Heart right ventricle (tissue), 16 donors: ENCODE results near the gene ULBP2. TPM values are rescaled to one million over a fixed set of nuclear protein-coding genes. Genes with fewer than 3 reads are reported as not detected.
"Not testable (repeated sequence)": the region's sequence is repeated elsewhere in the genome, so short reads cannot be mapped to it uniquely, and the experiment has no call there.

Experiments used
- ATAC-seq, 8 donors: fragments of 200-7000 bp; cut with Tn5 transposase; one replicate each; pipeline ENCODE4 v1.9.1; 2020; ENCODE audit warnings: mild to moderate bottlenecking in 8 of 8, moderate library complexity in 8 of 8, moderate number of reproducible peaks in 1 of 8
- DNase-seq, 2 donors: peaks; one replicate each; pipeline ENCODE4 v3.0.0-alpha.2; 2020
- H3K27ac ChIP-seq, 10 donors: fragments of 200-600 bp; sonication (generic) in 2 of 10; one replicate each; pipeline versions ENCODE4 v1.5.0 to v1.8.0; 2020 to 2022; ENCODE audit warnings: mild to moderate bottlenecking in 3 of 10
- H3K27me3 ChIP-seq, 7 donors: fragments of 200-600 bp; one replicate each; pipeline ENCODE4 v1.8.0; 2021 to 2022; ENCODE audit warnings: mild to moderate bottlenecking in 2 of 7
- H3K36me3 ChIP-seq, 9 donors: fragments of 200-600 bp; sonication (generic) in 1 of 9; one replicate each; pipeline versions ENCODE4 v1.5.0 to v1.8.0; 2020 to 2022; ENCODE audit warnings: mild to moderate bottlenecking in 2 of 9
- H3K4me1 ChIP-seq, 9 donors: fragments of 200-600 bp; sonication (generic) in 1 of 9; one replicate each; pipeline versions ENCODE4 v1.5.0 to v1.8.0; 2020 to 2022; ENCODE audit warnings: mild to moderate bottlenecking in 4 of 9
- H3K4me3 ChIP-seq, 10 donors: fragments of 200-600 bp; sonication (generic) in 2 of 10; one replicate each; pipeline versions ENCODE4 v1.5.0 to v1.8.0; 2020 to 2022; ENCODE audit warnings: mild to moderate bottlenecking in 7 of 10, moderate library complexity in 2 of 10
- H3K9me3 ChIP-seq, 11 donors: fragments of 200-600 bp in 10 of 11; sonication (generic) in 2 of 11; one replicate each; pipeline versions ENCODE4 v1.5.0 to v1.8.0; 2013 to 2022; ENCODE audit warnings: mild to moderate bottlenecking in 2 of 11, control low read depth in 1 of 11, moderate library complexity in 1 of 11
- CTCF ChIP-seq, 9 donors: fragments of 200-600 bp; sonication (generic) in 2 of 9; IDR thresholded peaks; one replicate each; pipeline versions ENCODE4 v1.5.0 to v1.8.0; 2021 to 2022; ENCODE audit warnings: antibody characterized with exemption in 9 of 9, mild to moderate bottlenecking in 5 of 9, moderate library complexity in 1 of 9
- WGBS, 2 donors: extraction: QIAGEN DNeasy Blood & Tissue Kit; methylation state at CpG; one replicate each; pipeline ENCODE4 v1.1.7; 2013; ENCODE audit warnings: inconsistent platforms in 1 of 2; 5-methylcytosine and 5-hydroxymethylcytosine counted together
- intact Hi-C, 10 donors: fragments of 100-400 bp; cut with DNase I; formaldehyde crosslinking; loops; one replicate each; pipeline versions ENCODE4 v1.11.1 to v1.14.2; 2022
- polyA plus RNA-seq, 2 donors: library from polyadenylated mRNA; stranded (reverse); fragments of 200-250 nt; gene quantifications; one replicate each; pipeline ENCODE4 v1.2.3, GENCODE V29; 2013
- total RNA-seq, 10 donors: library from RNA; stranded (reverse); fragmentation: NEBNext Ultra II Directional in 3 of 10; extraction: Animal tissue kit (Norgen Biotek cat#: 25700) in 3 of 10; gene quantifications; one replicate each; pipeline versions ENCODE4 v1.2.1 to v1.2.4, GENCODE V29; 2021 to 2023
- donor health status: Arrhythmogenic right ventricular cardiomyopathy.
- donor health status: ischemic (EF 13 %, LVEDD 7.1; RV severe dilation, severe dysfunction).
- donor health status: healthy with polysubstance abuse.
- donor health status: DM: no; HTN: yes; CAD: no.
- donor health status: DM: no; HTN: no; CAD: no.
- donor health status: ischemic (EF 25% LVEDD 6.9; RV normal size, moderate dysfunction).
- donor health status: ischemic (EF 25% LVEDD 5.7; RV mildly dilated, moderate dysfunction).
- donor health status: healthy.
- donor health status: DM: yes; HTN: yes; CAD: no.
- donor health status: Ischemic cardiomyopathy.
- donor health status: ischemic (EF 35%, LVEDD 5.7; RV mildly dilated, moderate dysfunction).
- donor health status: nonischemic (EF 11% LVEDD 7.7; RV severe dilation, severe dysfunction).
- donor health status: DM: yes; HTN: yes; CAD: no.
- donor health status: PGD.
- donor health status: ischemic (EF 29% LVEDD 5.4; RV normal size, mild dysfunction).
- donor health status: nonischemic (EF 23%, LVEDD 6.1; RV moderate dilation, normal function).

ULBP2 gene
- total and polyA plus RNA-seq, 12 donors, result 0.46 to 2.7 (median 1.1) TPM; not detected in 1

- Histone ChIP-seq H3K9me3 (peaks cover 0 to 14% (median 0%) of the 10 kb centered on the region in 11 donors), H3K27ac (no peak overlapping the region), H3K36me3 (no peaks in the 10 kb centered on the region), H3K27me3 (no peaks in the 10 kb centered on the region), H3K4me1 (peaks cover 0 to 13% (median 9%) of the 10 kb centered on the region in 9 donors), H3K4me3 (no peak overlapping the region)
- ATAC-seq, result no peak
- WGBS, 2 donors, result 97 to 99% methylated on average over 4 of the region's 4 CpGs
- intact Hi-C loops, result no loop called here
- DNase-seq, result no peak
- TF ChIP-seq CTCF (IDR thresholded peaks at IDR 0.05), result no peak
Measured at GRCh38 chr6:149906405-149906804, 35.4 kb upstream of the ULBP2 start.

GRCh38 chr6:149907317-149907716 is 34.5 kb upstream of the ULBP2 start:
- H3K9me3 ChIP-seq, result peaks cover 0 to 14% (median 0%) of the 10 kb centered on the region in 11 donors
- no peaks in the 10 kb centered on the region for H3K27me3 ChIP-seq
- no peak for DNase-seq
- no peaks in the 10 kb centered on the region for H3K36me3 ChIP-seq
- no peak overlapping the region for H3K27ac ChIP-seq
- H3K4me3 ChIP-seq, result no peak overlapping the region
- no peak for TF ChIP-seq CTCF (IDR thresholded peaks at IDR 0.05)
- ATAC-seq, result no peak
- H3K4me1 ChIP-seq, result peaks cover 0 to 13% (median 9%) of the 10 kb centered on the region in 9 donors
- 85 to 92% methylated on average over 2 of the region's 2 CpGs for WGBS, 2 donors
- intact Hi-C loops, result no loop called here

GRCh38 chr6:149908480-149908879 is 33.3 kb upstream of the ULBP2 start:
- WGBS, 2 donors, result 67 to 79% methylated on average over 4 of the region's 4 CpGs

GRCh38 chr6:149909701-149910470 is 31.9 kb upstream of the ULBP2 start:
- intact Hi-C loops, result loop anchor here in 1 of 10 donors (2.0 kb wide), 1 partner anchor 23 kb away; no protein-coding TSS in a partner anchor
- Histone ChIP-seq H3K4me3 (no peak overlapping the region), H3K4me1 (peaks cover 0 to 13% (median 9%) of the 10 kb centered on the region in 9 donors), H3K27ac (no peak overlapping the region), H3K9me3 (peaks cover 0 to 14% (median 0%) of the 10 kb centered on the region in 11 donors), H3K27me3 (no peaks in the 10 kb centered on the region), H3K36me3 (no peaks in the 10 kb centered on the region)
- DNase-seq (no peak), ATAC-seq (no peak)
- 78 to 95% methylated on average over 9 of the region's 9 CpGs for WGBS, 2 donors
- no peak for TF ChIP-seq CTCF (IDR thresholded peaks at IDR 0.05)

More at GRCh38 chr6:149908480-149908879, 33.3 kb upstream of the ULBP2 start:
- H3K4me3 ChIP-seq, H3K36me3 ChIP-seq, intact Hi-C loops, DNase-seq, H3K27ac ChIP-seq, ATAC-seq, H3K27me3 ChIP-seq: not testable (repeated sequence)
- peaks cover 0 to 14% (median 0%) of the 10 kb centered on the region in 11 donors for H3K9me3 ChIP-seq
- peaks cover 0 to 13% (median 9%) of the 10 kb centered on the region in 9 donors for H3K4me1 ChIP-seq

- WGBS, 2 donors, result 93 to 96% methylated on average over 23 of the region's 23 CpGs
- no peak overlapping the region for H3K27ac ChIP-seq
- H3K4me1 ChIP-seq, result peaks cover 0 to 6% (median 4%) of the 10 kb centered on the region in 9 donors
- no peak overlapping the region for H3K4me3 ChIP-seq
- no peak for DNase-seq
- no peaks in the 10 kb centered on the region for H3K27me3 ChIP-seq
- H3K36me3 ChIP-seq, result no peaks in the 10 kb centered on the region
- no peak for TF ChIP-seq CTCF (IDR thresholded peaks at IDR 0.05)
- intact Hi-C loops, result loop anchor here in 1 of 10 donors (2.0 kb wide), 1 partner anchor 24 kb away; no protein-coding TSS in a partner anchor
- ATAC-seq, result no peak
- peaks cover 0 to 14% (median 0%) of the 10 kb centered on the region in 11 donors for H3K9me3 ChIP-seq
Measured at GRCh38 chr6:149910721-149911151, 31.1 kb upstream of the ULBP2 start.

- intact Hi-C loops, H3K4me3 ChIP-seq, H3K36me3 ChIP-seq, DNase-seq, H3K27me3 ChIP-seq, ATAC-seq, H3K27ac ChIP-seq, H3K4me1 ChIP-seq: not testable (repeated sequence)
- H3K9me3 ChIP-seq, result peaks cover 0 to 14% (median 0%) of the 10 kb centered on the region in 11 donors
- 75 to 77% methylated on average over 2 to 3 of the region's 3 CpGs for WGBS, 2 donors
Measured at GRCh38 chr6:149912680-149913079, 29.1 kb upstream of the ULBP2 start.
